ENCODE measurements around the gene TRPV4. TPM values are rescaled to one million over a fixed set of nuclear protein-coding genes. Genes with fewer than 3 reads are reported as not detected.
A peak's percentile ranks its signal among the peaks of the same experiment; 100 is the strongest.

TRPV4 gene
- total and polyA plus RNA-seq, 9 of the 15 experiments (the other 6 are each of a cell fraction or from before 2014, with no cell fraction given), result 0.13 TPM; not detected in 8

DNA sequence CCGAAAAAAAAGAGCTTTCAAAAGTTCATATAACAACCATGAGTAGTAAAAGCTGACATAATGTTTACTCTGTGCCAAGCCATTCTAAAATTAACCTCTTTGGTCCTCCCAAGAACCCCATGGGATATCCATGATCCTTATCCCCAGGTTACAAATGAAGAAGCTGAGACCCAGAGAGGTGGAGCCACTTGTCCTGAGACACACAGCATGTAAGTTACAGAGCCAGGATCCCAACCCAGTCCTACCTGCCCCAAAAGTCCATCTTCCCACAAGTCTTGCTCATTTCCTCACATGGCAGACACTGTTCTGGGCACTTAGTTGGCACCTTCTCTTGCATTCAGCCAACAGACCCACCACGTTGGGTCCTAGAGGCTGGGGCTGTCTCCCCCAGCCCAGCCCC, 37.1 kb downstream of the TRPV4 start:
- TF ChIP-seq HCFC1 (IDR thresholded peaks at IDR 0.05; ENCODE audit: low read depth, low read length) (no peak), KDM4B (IDR thresholded peaks at IDR 0.05; ENCODE audit: borderline replicate concordance in 2 of 2, low read depth in 1 of 2) (no peak), FUS (optimal IDR thresholded peaks at IDR 0.05; ENCODE audit: low read depth, low read length) (no peak), HNRNPUL1 (IDR thresholded peaks at IDR 0.05; ENCODE audit: low read length) (no peak), MCM2 (IDR thresholded peaks at IDR 0.05; ENCODE audit: low read depth) (no peak), RBM25 (IDR thresholded peaks at IDR 0.05; ENCODE audit: low read depth, low read length, severe bottlenecking) (peak; percentile 53), ZFP36 (IDR thresholded peaks at IDR 0.05; ENCODE audit: low read depth, low read length, partially characterized antibody) (peak; percentile 51), PML (IDR thresholded peaks at IDR 0.05; ENCODE audit: low read length) (no peak), TFAM (CRISPR knock-in tag; conservative IDR thresholded peaks at IDR 0.05) (no peak)
- Histone ChIP-seq H2AFZ (ENCODE audit: low read depth, low read length) (no peak overlapping the region), H4K20me1 (replicated peaks; ENCODE audit: control insufficient read depth, insufficient read depth, low read length) (no peaks in the 10 kb centered on the region), H3K27me3 (ENCODE audit: control insufficient read depth in 2 of 2, insufficient read depth in 2 of 2, low read length in 2 of 2) (peaks cover 9 to 41% of the 10 kb centered on the region in 2 experiments), H3K9me1 (ENCODE audit: control insufficient read depth, insufficient read depth, low read length) (no peaks in the 10 kb centered on the region), H3K9ac (ENCODE audit: insufficient read depth in 1 of 2, low read depth in 2 of 2, low read length in 2 of 2) (no peak overlapping the region), H3K27ac (ENCODE audit: extremely low read depth, low read depth, low read length) (no peak overlapping the region), H3K9me3 (replicated peaks; ENCODE audit: control insufficient read depth, insufficient read depth, low read depth, low read length) (no peaks in the 10 kb centered on the region), H3K4me2 (ENCODE audit: insufficient read depth, low read length) (no peak overlapping the region), H3K79me2 (ENCODE audit: control insufficient read depth, insufficient read depth, low read length) (no peaks in the 10 kb centered on the region), H3K4me3 (no peak overlapping the region), H3K36me3 (ENCODE audit: control insufficient read depth, insufficient read depth, low read length) (no peaks in the 10 kb centered on the region), H3K4me1 (replicated peaks in 1 of 2; ENCODE audit: control insufficient read depth in 2 of 2, insufficient read depth in 2 of 2, low read length in 2 of 2) (peaks cover 0 to 6% of the 10 kb centered on the region in 2 experiments; a peak in 1 of 5 replicates)
- POLR2A ChIA-PET, result interaction anchor here (0.5 to 0.6 kb wide), 2 partner anchors 46 to 717 kb away, joined by 3 to 4 read pairs; no protein-coding TSS in a partner anchor
- no peak for ATAC-seq
- CTCF ChIA-PET (ENCODE audit: low intra/inter-chr PET ratio), result no interaction called here
- FAIRE-seq, result no peak
- no peak for DNase-seq (ENCODE audit: extremely low read depth in 1 of 4, low spot score in 3 of 4)
- BruUV-seq (replicated peaks), result no TSS peak
- intact Hi-C loops (cut with micrococcal nuclease), result no loop called here
- in situ Hi-C loops (cut with MboI), result no loop called here
- 0% methylated on average over 2 of the region's 2 CpGs for WGBS (ENCODE audit: insufficient coverage, low coverage, missing lambda C conversion rate)
